CD4-positive, alpha-beta T cell treated with Interleukin-17A for 1 hour (primary cell): Measurements from ENCODE around the gene ACD.

Source experiments
- DNase-seq: peaks from one replicate; pipeline ENCODE4 v3.0.0-alpha.2; 2020

Gene ACD

GRCh38 chr16:67675579-67675935 is 15.5 kb upstream of the ACD start:
- DNase-seq = no peak

GRCh38 chr16:67674851-67675578 is 15.0 kb upstream of the ACD start:
- DNase-seq = no peak

GRCh38 chr16:67673712-67674580 is 13.9 kb upstream of the ACD start:
- DNase-seq = no peak

GRCh38 chr16:67672739-67673662 is 12.9 kb upstream of the ACD start:
- DNase-seq = peak; percentile 65

GRCh38 chr16:67672306-67672705 is 12.2 kb upstream of the ACD start:
- no peak for DNase-seq

- DNase-seq = no peak
Observed at GRCh38 chr16:67669499-67670101, 9.5 kb upstream of the ACD start.

- peak; percentile 29 for DNase-seq
Observed at GRCh38 chr16:67668495-67669157, 8.6 kb upstream of the ACD start.

GRCh38 chr16:67667817-67668494 is 7.9 kb upstream of the ACD start:
- peak; percentile 88 for DNase-seq

GRCh38 chr16:67667453-67667816 is 7.4 kb upstream of the ACD start:
- no peak for DNase-seq

GRCh38 chr16:67666559-67667452 is 6.7 kb upstream of the ACD start, which contains the start of the genes C16orf86 and ENKD1:
TSS of gene C16orf86 (plus strand) at chr16:67666814. CDS start at chr16:67666971, 157 bp downstream.
TSS of gene ENKD1 (minus strand) at chr16:67666750. CDS start at chr16:67666442, 308 bp downstream.
- DNase-seq = peak; percentile 86

- no peak for DNase-seq
Observed at GRCh38 chr16:67666032-67666551, 6.0 kb upstream of the ACD start.

GRCh38 chr16:67665598-67665997 is 5.5 kb upstream of the ACD start:
- DNase-seq = no peak

- no peak for DNase-seq
Observed at GRCh38 chr16:67664871-67665270, 4.8 kb upstream of the ACD start.

GRCh38 chr16:67664258-67664657 is 4.2 kb upstream of the ACD start:
- DNase-seq = no peak

GRCh38 chr16:67663877-67664222 is 3.8 kb upstream of the ACD start:
- DNase-seq = no peak

- peak; percentile 38 for DNase-seq
Observed at GRCh38 chr16:67663151-67663876, 3.3 kb upstream of the ACD start.

GRCh38 chr16:67662653-67663010 is 2.6 kb upstream of the ACD start:
- no peak for DNase-seq

- DNase-seq = no peak
Observed at GRCh38 chr16:67661886-67662652, 2.0 kb upstream of the ACD start.
